Upper lobe of left lung (tissue), 6 donors: Measurements from ENCODE around the gene TMEM235. TPM values are rescaled to one million over a fixed set of nuclear protein-coding genes. Genes with fewer than 3 reads are reported as not detected.

Source experiments
- ATAC-seq, 2 donors: fragments of 200-7000 bp; cut with Tn5 transposase; one replicate each; pipeline ENCODE4 v1.9.1; 2022; ENCODE audit warnings: mild to moderate bottlenecking in 2 of 2, moderate library complexity in 2 of 2; ENCODE audit not compliant: low FRiP score in 2 of 2
- DNase-seq, 2 donors: peaks; one replicate each; pipeline ENCODE4 v3.0.0-alpha.2; 2019 to 2020
- H3K27ac ChIP-seq, 4 donors: fragments of 200-600 bp; sonication (generic); one replicate each; pipeline ENCODE4 v1.5.1; 2016 to 2019
- H3K27me3 ChIP-seq, 4 donors: fragments of 200-600 bp; sonication (generic); one replicate each; pipeline ENCODE4 v1.5.1; 2017 to 2019
- H3K36me3 ChIP-seq, 4 donors: fragments of 200-600 bp; sonication (generic); one replicate each; pipeline ENCODE4 v1.5.1; 2016 to 2019
- H3K4me1 ChIP-seq, 4 donors: fragments of 200-600 bp; sonication (generic); one replicate each; pipeline ENCODE4 v1.5.1; 2018 to 2019
- H3K4me3 ChIP-seq, 4 donors: fragments of 200-600 bp; sonication (generic); one replicate each; pipeline ENCODE4 v1.5.1; 2017 to 2019; ENCODE audit warnings: mild to moderate bottlenecking in 2 of 4, moderate library complexity in 1 of 4
- H3K9me3 ChIP-seq, 4 donors: fragments of 200-600 bp; sonication (generic); one replicate each; pipeline ENCODE4 v1.5.1; 2018 to 2019
- EP300 ChIP-seq, 4 donors: sonication (generic); formaldehyde crosslinking; IDR thresholded peaks; one replicate each; pipeline ENCODE4 v1.5.1; 2017; ENCODE audit warnings: antibody characterized with exemption in 4 of 4, control low read depth in 2 of 4
- POLR2A ChIP-seq, 4 donors: fragments of 450-650 bp; IDR thresholded peaks; one replicate each; pipeline ENCODE4 v1.5.1; 2016 to 2017; ENCODE audit warnings: antibody characterized with exemption in 4 of 4, mild to moderate bottlenecking in 2 of 4
- POLR2AphosphoS5 ChIP-seq, 2 donors: sonication (generic); formaldehyde crosslinking; IDR thresholded peaks; one replicate each; pipeline ENCODE4 v1.5.1; 2017; ENCODE audit warnings: antibody characterized with exemption in 2 of 2
- WGBS, 2 donors: methylation state at CpG; one replicate each; pipeline ENCODE4 v1.1.5; 2017 to 2018; 5-methylcytosine and 5-hydroxymethylcytosine counted together
- total RNA-seq, 6 donors: library from RNA; depleted of rRNA in 4 of 6; stranded (reverse); fragments of >200 nt in 4 of 6; gene quantifications; one replicate each; pipeline versions ENCODE4 v1.1.0 to v1.2.1, GENCODE V29; 2016 to 2021
- TF ChIP-seq, protein P1 (sequence below), 6 experiments: fragments of 450-650 bp in 4 of 6; fragments of 200-600 bp in 2 of 6; sonication (generic) in 2 of 6; IDR thresholded peaks; one replicate each; pipeline ENCODE4 v1.5.1; 2016 to 2019; ENCODE audit warnings: antibody characterized with exemption in 6 of 6
- donor health status: DM: no; HTN: no; CAD: no; lungs with moderate emphysema.
- donor health status: DM: no; HTN: yes; CAD: no; lungs with severe emphysema.

The TMEM235 gene
- total RNA-seq, 6 donors from 2014 or later = not detected

DNA sequence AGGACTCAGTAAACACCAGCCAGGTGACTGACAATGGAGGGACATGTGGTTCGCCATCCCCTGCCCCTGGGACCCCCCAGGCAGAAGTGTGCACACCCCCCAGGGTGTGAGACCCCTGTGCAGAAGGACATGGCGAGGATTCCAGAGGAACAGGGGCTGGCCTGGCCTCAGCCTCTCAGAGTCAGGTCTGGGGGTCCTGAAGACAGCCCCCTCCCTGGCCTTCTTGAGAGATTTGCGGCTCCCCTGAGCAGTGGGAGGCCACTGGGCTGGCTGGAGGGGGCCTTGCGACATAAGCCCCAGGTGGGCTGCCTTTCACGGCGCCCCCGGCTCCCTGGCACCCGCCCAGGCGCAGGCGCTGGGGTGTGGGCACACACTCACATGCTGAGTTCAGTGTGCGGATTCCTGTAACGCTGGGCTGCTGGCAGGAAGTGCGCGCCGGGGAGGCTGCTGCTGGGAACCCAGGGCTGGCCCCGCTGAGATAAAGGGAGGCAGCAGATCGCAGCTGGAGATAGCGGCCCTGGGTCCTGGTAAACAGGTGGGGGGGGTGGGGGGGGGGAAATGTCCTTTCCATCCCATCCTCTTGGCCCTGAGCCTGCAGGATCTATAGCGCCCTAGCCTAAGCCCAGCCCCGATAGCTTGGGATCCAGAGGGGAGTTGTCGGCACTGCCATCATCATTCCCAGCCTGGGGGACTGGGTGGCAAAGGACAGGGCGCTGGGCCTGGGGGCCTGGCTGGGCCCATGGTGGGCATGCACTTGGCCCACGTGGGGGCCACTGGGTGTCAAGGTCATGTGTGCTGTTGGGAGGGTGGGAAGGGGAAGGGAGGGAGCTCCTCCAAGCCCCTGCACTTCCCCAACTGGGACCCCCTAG, 27.1 kb downstream of the TMEM235 start:
- Histone ChIP-seq H3K27ac (peak overlapping the region; percentile 85 to 89 (median 88)), H3K36me3 (no peaks in the 10 kb centered on the region), H3K9me3 (no peaks in the 10 kb centered on the region), H3K4me1 (peaks cover 63 to 72% (median 68%) of the 10 kb centered on the region in 4 donors), H3K27me3 (no peaks in the 10 kb centered on the region), H3K4me3 (peak overlapping the region in 3 of 4 donors; percentile 2 to 20 (median 20))
- TF ChIP-seq POLR2AphosphoS5 (IDR thresholded peaks at IDR 0.05) (peak; percentile 92 to 98), POLR2A (IDR thresholded peaks at IDR 0.05) (no peak), EP300 (IDR thresholded peaks at IDR 0.05) (peak; percentile 89 to 100 (median 99))
- TF ChIP-seq, protein P1, sequence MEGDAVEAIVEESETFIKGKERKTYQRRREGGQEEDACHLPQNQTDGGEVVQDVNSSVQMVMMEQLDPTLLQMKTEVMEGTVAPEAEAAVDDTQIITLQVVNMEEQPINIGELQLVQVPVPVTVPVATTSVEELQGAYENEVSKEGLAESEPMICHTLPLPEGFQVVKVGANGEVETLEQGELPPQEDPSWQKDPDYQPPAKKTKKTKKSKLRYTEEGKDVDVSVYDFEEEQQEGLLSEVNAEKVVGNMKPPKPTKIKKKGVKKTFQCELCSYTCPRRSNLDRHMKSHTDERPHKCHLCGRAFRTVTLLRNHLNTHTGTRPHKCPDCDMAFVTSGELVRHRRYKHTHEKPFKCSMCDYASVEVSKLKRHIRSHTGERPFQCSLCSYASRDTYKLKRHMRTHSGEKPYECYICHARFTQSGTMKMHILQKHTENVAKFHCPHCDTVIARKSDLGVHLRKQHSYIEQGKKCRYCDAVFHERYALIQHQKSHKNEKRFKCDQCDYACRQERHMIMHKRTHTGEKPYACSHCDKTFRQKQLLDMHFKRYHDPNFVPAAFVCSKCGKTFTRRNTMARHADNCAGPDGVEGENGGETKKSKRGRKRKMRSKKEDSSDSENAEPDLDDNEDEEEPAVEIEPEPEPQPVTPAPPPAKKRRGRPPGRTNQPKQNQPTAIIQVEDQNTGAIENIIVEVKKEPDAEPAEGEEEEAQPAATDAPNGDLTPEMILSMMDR (IDR thresholded peaks at IDR 0.05) = no peak
- 31 to 50% methylated on average over 3 to 14 of the region's 23 CpGs for WGBS, 2 donors
- peak in 1 of 2 donors; percentile 53 for ATAC-seq
- peak; percentile 84 to 91 for DNase-seq

DNA sequence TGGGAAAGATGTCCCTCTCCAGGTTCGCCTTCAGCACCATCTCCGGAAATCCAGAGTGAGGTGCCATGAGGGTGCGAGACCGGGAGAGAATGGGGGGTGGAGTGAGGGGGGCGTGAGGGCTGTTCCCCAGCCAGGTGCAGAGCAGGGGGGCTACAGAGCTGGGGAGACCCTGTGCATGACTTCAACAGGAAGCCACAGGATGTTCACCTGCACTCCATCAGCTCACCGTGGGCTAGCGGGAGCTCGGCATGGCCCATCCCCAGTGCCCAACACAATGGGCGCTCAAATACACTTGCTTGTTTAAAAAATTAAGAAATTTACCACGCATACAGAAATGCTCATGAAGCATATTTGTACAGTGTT, 27.7 kb downstream of the TMEM235 start:
- no peaks in the 10 kb centered on the region for H3K27me3 ChIP-seq
- ATAC-seq (no peak), DNase-seq (no peak)
- peak overlapping the region in 2 of 4 donors; percentile 20 for H3K4me3 ChIP-seq
- no peaks in the 10 kb centered on the region for H3K9me3 ChIP-seq
- H3K36me3 ChIP-seq = no peaks in the 10 kb centered on the region
- TF ChIP-seq, protein P1 (IDR thresholded peaks at IDR 0.05) = no peak
- no peak for TF ChIP-seq POLR2AphosphoS5 (IDR thresholded peaks at IDR 0.05)
- no peak for TF ChIP-seq POLR2A (IDR thresholded peaks at IDR 0.05)
- TF ChIP-seq EP300 (IDR thresholded peaks at IDR 0.05) = no peak
- 71 to 74% methylated on average over 9 to 10 of the region's 10 CpGs for WGBS, 2 donors
- H3K4me1 ChIP-seq = peaks cover 64 to 73% (median 69%) of the 10 kb centered on the region in 4 donors
- peak overlapping the region; percentile 85 to 89 (median 88) for H3K27ac ChIP-seq

DNA sequence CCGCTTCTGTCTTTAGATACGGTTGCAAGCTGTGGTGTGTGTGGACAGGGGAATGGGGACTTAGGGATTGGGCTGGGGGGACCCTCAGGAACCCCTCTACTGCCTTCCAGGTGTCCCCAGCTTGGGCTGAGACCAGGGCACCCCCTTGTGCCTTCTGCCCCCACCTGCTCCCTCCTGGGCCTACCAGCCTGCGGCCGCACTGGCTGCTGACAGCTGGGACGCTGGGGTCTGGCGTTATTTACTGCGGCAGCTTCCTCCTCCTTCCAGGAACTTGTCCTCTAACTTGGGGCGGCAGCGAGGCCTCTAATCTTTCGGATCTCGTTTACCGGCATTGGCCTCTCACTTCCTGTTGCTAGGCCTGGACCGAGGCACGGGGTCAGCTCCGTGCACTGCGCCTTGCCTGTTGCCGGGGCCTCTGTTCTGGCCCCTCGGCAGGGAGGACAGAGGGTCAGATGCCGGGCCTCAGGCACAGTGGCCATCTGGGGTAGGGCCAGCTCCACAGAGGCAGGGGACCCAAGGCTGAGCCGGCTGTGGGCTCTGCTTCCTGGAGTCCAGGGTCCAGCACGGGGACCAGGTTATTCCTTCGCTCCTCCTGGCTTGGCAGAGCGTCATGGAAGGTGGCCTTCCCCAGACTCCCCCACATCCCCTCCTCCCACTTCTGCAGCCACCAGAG, 31.8 kb downstream of the TMEM235 start:
- Histone ChIP-seq H3K4me3 (no peak overlapping the region), H3K9me3 (no peaks in the 10 kb centered on the region), H3K27me3 (no peaks in the 10 kb centered on the region), H3K27ac (peak overlapping the region; percentile 81 to 90 (median 86)), H3K36me3 (no peaks in the 10 kb centered on the region), H3K4me1 (peaks cover 51 to 65% (median 53%) of the 10 kb centered on the region in 4 donors)
- peak; percentile 26 to 46 for ATAC-seq
- WGBS, 2 donors = 49 to 54% methylated on average over 14 to 22 of the region's 23 CpGs
- DNase-seq = peak; percentile 81 to 83
- TF ChIP-seq, protein P1 (IDR thresholded peaks at IDR 0.05) = no peak
- peak in 1 of 4 donors; percentile 48 for TF ChIP-seq POLR2A (IDR thresholded peaks at IDR 0.05)
- TF ChIP-seq EP300 (IDR thresholded peaks at IDR 0.05) = peak; percentile 79 to 100 (median 99)
- peak; percentile 90 to 99 for TF ChIP-seq POLR2AphosphoS5 (IDR thresholded peaks at IDR 0.05)

DNA sequence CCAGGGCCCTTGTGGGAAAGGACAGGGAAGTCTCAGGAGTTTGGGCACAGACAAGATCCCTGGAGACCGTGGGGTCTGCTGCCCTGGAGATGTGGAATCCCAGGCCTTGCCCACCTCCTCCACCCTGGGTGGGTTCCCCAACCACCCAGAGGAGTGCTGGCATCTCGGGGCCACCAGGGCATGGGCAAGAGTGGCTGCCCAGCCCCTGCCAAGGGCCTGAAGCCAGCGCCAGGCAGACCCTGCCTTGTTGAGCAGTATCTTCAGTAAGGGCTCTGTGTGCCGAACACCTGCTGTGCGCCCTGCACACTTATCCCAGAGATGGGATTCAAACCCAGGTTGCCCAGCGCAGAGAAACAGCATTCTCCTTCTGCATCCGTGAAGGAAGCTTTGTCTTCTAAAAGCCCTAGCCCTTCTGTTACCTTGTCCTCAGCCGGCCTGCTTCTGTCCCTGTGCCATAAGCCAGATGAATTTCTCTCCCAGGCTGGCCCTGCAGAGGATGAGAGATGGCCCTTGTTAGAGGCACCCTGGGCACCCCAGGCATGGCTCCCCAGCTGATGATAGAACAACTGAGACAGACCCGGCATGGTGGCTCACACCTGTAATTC, 32.4 kb downstream of the TMEM235 start:
- peaks cover 51 to 67% (median 53%) of the 10 kb centered on the region in 4 donors for H3K4me1 ChIP-seq
- WGBS, 2 donors = 87 to 90% methylated on average over 8 to 9 of the region's 9 CpGs
- DNase-seq (no peak), ATAC-seq (peak in 1 of 2 donors; percentile 3)
- no peaks in the 10 kb centered on the region for H3K36me3 ChIP-seq
- TF ChIP-seq POLR2A (IDR thresholded peaks at IDR 0.05) (no peak), EP300 (IDR thresholded peaks at IDR 0.05) (no peak), POLR2AphosphoS5 (IDR thresholded peaks at IDR 0.05) (no peak)
- TF ChIP-seq, protein P1 (IDR thresholded peaks at IDR 0.05) = no peak
- no peaks in the 10 kb centered on the region for H3K9me3 ChIP-seq
- H3K27ac ChIP-seq = peak overlapping the region; percentile 81 to 90 (median 86)
- no peaks in the 10 kb centered on the region for H3K27me3 ChIP-seq
- no peak overlapping the region for H3K4me3 ChIP-seq
